IMR-90 (cell line): ENCODE measurements around the gene TLR6. TPM values are rescaled to one million over a fixed set of nuclear protein-coding genes. Genes with fewer than 3 reads are reported as not detected.

Experiments
- ATAC-seq: fragments of 200-7000 bp; cut with Tn5 transposase; 2 replicates; pipeline ENCODE4 v1.9.1; 2020; ENCODE audit warnings: low read depth, mild to moderate bottlenecking, moderate library complexity
- BruUV-seq: library from RNA; stranded (reverse); fragments of 400-500 nt; replicated peaks from 2 replicates; lab custom pipeline; 2021; lab: Mats Ljungman, UMichigan
- CTCF ChIA-PET: fragments of 300-600 bp; formaldehyde crosslinking; extraction: SDS; loops from one replicate; lab custom pipeline; 2021; ENCODE audit warnings: antibody characterized with exemption; lab: Yijun Ruan, JAX
- POLR2A ChIA-PET: fragments of 300-600 bp; sonication (Branson Sonifier 250); formaldehyde crosslinking; loops from one replicate; lab custom pipeline; 2022; ENCODE audit warnings: antibody characterized with exemption; ENCODE audit not compliant: unreplicated experiment; lab: Charles Lee
- DNase-seq: peaks from one replicate; pipeline ENCODE4 v3.0.0; 2013
- H2AFZ ChIP-seq: replicated peaks from 2 replicates; pipeline ENCODE3; 2013; ENCODE audit warnings: low read length, mild to moderate bottlenecking; ENCODE audit not compliant: poor library complexity
- H2AK5ac ChIP-seq: 2 replicates; pipeline ENCODE4 v1.6.1; 2013; ENCODE audit warnings: low read depth, low read length, inconsistent platforms
- H2AK9ac ChIP-seq: replicated peaks from 2 replicates; pipeline ENCODE3; 2013; ENCODE audit warnings: mild to moderate bottlenecking, low read depth, low read length, moderate library complexity; ENCODE audit not compliant: poor library complexity
- H2BK120ac ChIP-seq: 2 replicates; pipeline ENCODE4 v1.6.1; 2013; ENCODE audit warnings: low read depth, low read length, inconsistent platforms
- H2BK15ac ChIP-seq: 3 replicates; pipeline ENCODE4 v1.6.1; 2013; ENCODE audit warnings: low read depth, low read length, inconsistent platforms
- H2BK20ac ChIP-seq: 2 replicates; pipeline ENCODE4 v1.6.1; 2013; ENCODE audit warnings: low read depth, mild to moderate bottlenecking, inconsistent platforms, low read length, moderate library complexity
- H2BK5ac ChIP-seq: 2 replicates; pipeline ENCODE4 v1.6.1; 2013; ENCODE audit warnings: mild to moderate bottlenecking, low read depth, low read length, inconsistent platforms; ENCODE audit not compliant: poor library complexity, severe bottlenecking
- H3K14ac ChIP-seq: replicated peaks from 2 replicates; pipeline ENCODE4 v1.6.1; 2013; ENCODE audit warnings: low read depth, low read length, inconsistent platforms
- H3K18ac ChIP-seq: 2 replicates; pipeline ENCODE4 v1.6.1; 2013; ENCODE audit warnings: low read depth, low read length, control low read depth
- H3K23ac ChIP-seq: 2 replicates; pipeline ENCODE4 v1.6.1; 2013; ENCODE audit warnings: low read depth, low read length, inconsistent platforms
- H3K27ac ChIP-seq: 2 replicates; pipeline ENCODE4 v1.5.1; 2013; ENCODE audit warnings: mild to moderate bottlenecking, control low read depth, low read length; ENCODE audit not compliant: insufficient read depth
- H3K27me3 ChIP-seq: 2 replicates; pipeline ENCODE4 v1.6.1; 2013; ENCODE audit warnings: low read length; ENCODE audit not compliant: control insufficient read depth, insufficient read depth
- H3K36me3 ChIP-seq: 2 replicates; pipeline ENCODE4 v1.6.1; 2013; ENCODE audit warnings: low read length, mixed read lengths; ENCODE audit not compliant: control insufficient read depth, insufficient read depth
- H3K4ac ChIP-seq: 2 replicates; pipeline ENCODE4 v1.6.1; 2013; ENCODE audit warnings: low read depth, low read length, inconsistent platforms
- H3K4me1 ChIP-seq: 2 replicates; pipeline ENCODE4 v1.6.1; 2013; ENCODE audit warnings: low read length, mixed read lengths; ENCODE audit not compliant: control insufficient read depth, insufficient read depth
- H3K4me2 ChIP-seq: 2 replicates; pipeline ENCODE4 v1.6.1; 2013; ENCODE audit warnings: low read depth, mild to moderate bottlenecking, control low read depth, low read length, moderate library complexity
- H3K4me3 ChIP-seq: 2 replicates; pipeline ENCODE4 v1.5.1; 2013; ENCODE audit warnings: low read depth, mild to moderate bottlenecking, control low read depth, low read length, moderate library complexity; ENCODE audit not compliant: insufficient read depth
- H3K56ac ChIP-seq: 2 replicates; pipeline ENCODE4 v1.6.1; 2013; ENCODE audit warnings: low read length, inconsistent platforms; ENCODE audit not compliant: insufficient read depth; ENCODE audit errors: extremely low read depth
- H3K79me1 ChIP-seq, 2 experiments: 2 replicates each; pipeline ENCODE4 v1.6.1; 2013; ENCODE audit warnings: low read length in 2 of 2, inconsistent platforms in 1 of 2, low read depth in 1 of 2
- H3K9ac ChIP-seq: 2 replicates; pipeline ENCODE4 v1.6.1; 2013; ENCODE audit warnings: low read depth, low read length, control low read depth
- H3K9me1 ChIP-seq: 2 replicates; pipeline ENCODE4 v1.6.1; 2013; ENCODE audit warnings: low read length, inconsistent platforms; ENCODE audit not compliant: insufficient read depth
- H3K9me3 ChIP-seq: 2 replicates; pipeline ENCODE4 v1.6.1; 2013; ENCODE audit warnings: low read length; ENCODE audit not compliant: control insufficient read depth, insufficient read depth
- H4K20me1 ChIP-seq: 2 replicates; pipeline ENCODE4 v1.6.1; 2013; ENCODE audit warnings: low read length, inconsistent platforms; ENCODE audit not compliant: insufficient read depth
- H4K5ac ChIP-seq: 2 replicates; pipeline ENCODE4 v1.6.1; 2013; ENCODE audit warnings: mild to moderate bottlenecking, low read depth, low read length, control low read depth
- H4K8ac ChIP-seq, 2 experiments: 2 replicates each; pipeline ENCODE4 v1.6.1; 2013; ENCODE audit warnings: low read depth in 2 of 2, low read length in 2 of 2, control low read depth in 1 of 2, inconsistent platforms in 1 of 2
- H4K91ac ChIP-seq: 2 replicates; pipeline ENCODE4 v1.6.1; 2013; ENCODE audit warnings: low read depth, low read length, inconsistent platforms; ENCODE audit not compliant: insufficient read depth
- BHLHE40 ChIP-seq: fragments of 150-350 bp; IDR thresholded peaks from 2 replicates; pipeline ENCODE4 v1.6.1; 2016; ENCODE audit warnings: mild to moderate bottlenecking, low read depth, low read length
- CEBPB ChIP-seq: IDR thresholded peaks from 2 replicates; pipeline ENCODE4 v1.6.1; 2012; ENCODE audit warnings: low read depth, low read length, improper control_type of control experiment
- CHD1 ChIP-seq: IDR thresholded peaks from 2 replicates; pipeline ENCODE4 v1.6.1; 2012; ENCODE audit warnings: low read depth, low read length, improper control_type of control experiment
- FOS ChIP-seq: fragments of 150-350 bp; IDR thresholded peaks from 2 replicates; pipeline ENCODE4 v1.6.1; 2016; ENCODE audit warnings: low read depth, low read length
- MAFK ChIP-seq: IDR thresholded peaks from 2 replicates; pipeline ENCODE4 v1.6.1; 2012; ENCODE audit warnings: low read depth, low read length, improper control_type of control experiment
- MAZ ChIP-seq: IDR thresholded peaks from 2 replicates; pipeline ENCODE4 v1.6.1; 2012; ENCODE audit warnings: low read depth, mild to moderate bottlenecking, low read length, improper control_type of control experiment, moderate library complexity, borderline replicate concordance
- NFE2L2 ChIP-seq: fragments of 150-350 bp; IDR thresholded peaks from 2 replicates; pipeline ENCODE4 v1.6.1; 2016; ENCODE audit warnings: low read depth, mild to moderate bottlenecking, low read length
- POLR2A ChIP-seq: IDR thresholded peaks from 2 replicates; pipeline ENCODE4 v1.6.1; 2012; ENCODE audit warnings: mild to moderate bottlenecking, low read depth, low read length
- RAD21 ChIP-seq: IDR thresholded peaks from 2 replicates; pipeline ENCODE4 v1.6.1; 2012; ENCODE audit warnings: low read length, improper control_type of control experiment
- RCOR1 ChIP-seq: IDR thresholded peaks from 2 replicates; pipeline ENCODE4 v1.6.1; 2012; ENCODE audit warnings: mild to moderate bottlenecking, low read length, improper control_type of control experiment; ENCODE audit not compliant: insufficient replicate concordance
- RFX5 ChIP-seq: IDR thresholded peaks from 2 replicates; pipeline ENCODE4 v1.8.0; 2012; ENCODE audit warnings: low read depth, mild to moderate bottlenecking, low read length, moderate library complexity
- SMC3 ChIP-seq: fragments of 150-350 bp; IDR thresholded peaks from 2 replicates; pipeline ENCODE4 v1.6.1; 2016; ENCODE audit warnings: low read depth, mild to moderate bottlenecking, antibody characterized with exemption, low read length, moderate library complexity
- dilution Hi-C: fragments of 300-500 bp; cut with HindIII; formaldehyde crosslinking; loops from one replicate; pipeline ENCODE4 v1.14.3; 2018; ENCODE audit warnings: low sequenced_read_pairs; ENCODE audit not compliant: unreplicated experiment
- in situ Hi-C: fragments of 300-500 bp; cut with MboI; formaldehyde crosslinking; loops from 3 replicates; pipeline ENCODE4 v1.14.3; 2019; ENCODE audit warnings: low sequenced_read_pairs, inconsistent platforms, mixed read lengths
- intact Hi-C: fragments of 100-400 bp; cut with micrococcal nuclease; formaldehyde crosslinking; loops from 2 replicates; pipeline ENCODE4 v1.10.0; 2022
- polyA plus RNA-seq, 3 experiments: library from polyadenylated mRNA; depleted of rRNA; stranded (reverse); fragments of >200 nt; gene quantifications; 2 replicates each; pipeline ENCODE4 v1.2.3, GENCODE V29; 2012; ENCODE audit warnings: low replicate concordance in 1 of 3
- total RNA-seq: library from RNA; depleted of rRNA; stranded (reverse); fragments of >200 nt; gene quantifications from 2 replicates; pipeline ENCODE4 v1.2.3, GENCODE V29; 2012
- TF ChIP-seq, protein P1 (sequence below): fragments of 150-350 bp; IDR thresholded peaks from 2 replicates; pipeline ENCODE4 v1.6.1; 2016; ENCODE audit warnings: low read depth, mild to moderate bottlenecking, low read length, moderate library complexity, borderline replicate concordance
- TF ChIP-seq, protein P2 (sequence below): conservative IDR thresholded peaks from 2 replicates; pipeline ENCODE4 v1.5.1; 2012; ENCODE audit warnings: mild to moderate bottlenecking, low read depth, low read length, improper control_type of control experiment
- TF ChIP-seq, protein P3 (sequence below): fragments of 150-350 bp; IDR thresholded peaks from 2 replicates; pipeline ENCODE4 v1.6.1; 2017; ENCODE audit warnings: mild to moderate bottlenecking, antibody characterized with exemption, low read length, low read depth

Gene TLR6
- total and polyA plus RNA-seq, 2 of the 4 experiments (the other 2 are of a cell fraction) = 1.4 to 3.9 TPM

DNA sequence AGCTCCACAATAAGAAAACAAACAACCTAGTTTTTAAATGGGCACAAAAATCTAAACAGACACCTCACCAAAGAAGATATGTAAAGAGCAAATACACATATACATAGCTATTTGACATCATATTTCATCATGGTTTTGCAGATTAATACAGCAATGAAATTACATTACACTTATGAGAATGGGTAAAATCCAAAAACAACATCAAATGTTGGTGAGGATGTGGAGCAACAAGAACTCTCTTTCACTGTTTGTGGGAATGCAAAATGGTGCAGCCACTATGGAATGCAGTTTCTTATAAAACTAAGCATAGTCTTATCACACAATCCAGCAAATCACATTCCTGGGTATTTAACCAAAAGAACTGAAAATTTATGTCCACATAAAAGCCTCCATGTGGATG lies 25.0 kb downstream of the TLR6 start:
- Histone ChIP-seq H3K4ac (no peak overlapping the region), H3K9ac (no peak overlapping the region), H2BK120ac (no peak overlapping the region), H2BK20ac (no peak overlapping the region), H3K27ac (no peak overlapping the region), H4K91ac (no peak overlapping the region), H2BK15ac (no peak overlapping the region), H2BK5ac (no peak overlapping the region), H2AK5ac (no peak overlapping the region), H3K27me3 (no peaks in the 10 kb centered on the region), H2AFZ (no peak overlapping the region), H3K18ac (no peak overlapping the region), H3K36me3 (no peaks in the 10 kb centered on the region), H3K9me3 (peaks cover 9% of the 10 kb centered on the region), H4K5ac (no peak overlapping the region), H4K8ac (no peak overlapping the region), H3K4me3 (no peak overlapping the region), H4K20me1 (no peaks in the 10 kb centered on the region), H3K4me2 (no peak overlapping the region), H3K56ac (no peak overlapping the region), H3K23ac (no peak overlapping the region), H3K4me1 (peaks cover 14% of the 10 kb centered on the region; the same call in 1 of the 2 replicates), H3K79me1 (peaks cover 0 to 7% of the 10 kb centered on the region in 2 experiments; a peak in 1 of 4 replicates), H2AK9ac (no peak overlapping the region), H3K14ac (no peak overlapping the region), H3K9me1 (peaks cover 9% of the 10 kb centered on the region)
- POLR2A ChIA-PET = interaction anchor here (0.6 kb wide), 1 partner anchor 141 kb away, joined by 14 read pairs; no protein-coding TSS in a partner anchor
- CTCF ChIA-PET = interaction anchor here (0.6 to 1.6 kb wide), 2 partner anchors 29 to 59 kb away, joined by 4 to 5 read pairs; no protein-coding TSS in a partner anchor
- DNase-seq (peak; percentile 72), ATAC-seq (peak; percentile 85)
- intact Hi-C loops = no loop called here
- dilution Hi-C loops = no loop called here
- BruUV-seq = no TSS peak
- in situ Hi-C loops = no loop called here
- TF ChIP-seq RCOR1 (no peak), MAZ (no peak), FOS (no peak), CHD1 (no peak), SMC3 (no peak), BHLHE40 (no peak), POLR2A (no peak), NFE2L2 (no peak), RAD21 (no peak), CEBPB (no peak), MAFK (no peak), RFX5 (no peak)
- TF ChIP-seq, protein P1, sequence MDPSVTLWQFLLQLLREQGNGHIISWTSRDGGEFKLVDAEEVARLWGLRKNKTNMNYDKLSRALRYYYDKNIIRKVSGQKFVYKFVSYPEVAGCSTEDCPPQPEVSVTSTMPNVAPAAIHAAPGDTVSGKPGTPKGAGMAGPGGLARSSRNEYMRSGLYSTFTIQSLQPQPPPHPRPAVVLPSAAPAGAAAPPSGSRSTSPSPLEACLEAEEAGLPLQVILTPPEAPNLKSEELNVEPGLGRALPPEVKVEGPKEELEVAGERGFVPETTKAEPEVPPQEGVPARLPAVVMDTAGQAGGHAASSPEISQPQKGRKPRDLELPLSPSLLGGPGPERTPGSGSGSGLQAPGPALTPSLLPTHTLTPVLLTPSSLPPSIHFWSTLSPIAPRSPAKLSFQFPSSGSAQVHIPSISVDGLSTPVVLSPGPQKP = no peak
- TF ChIP-seq, protein P2, sequence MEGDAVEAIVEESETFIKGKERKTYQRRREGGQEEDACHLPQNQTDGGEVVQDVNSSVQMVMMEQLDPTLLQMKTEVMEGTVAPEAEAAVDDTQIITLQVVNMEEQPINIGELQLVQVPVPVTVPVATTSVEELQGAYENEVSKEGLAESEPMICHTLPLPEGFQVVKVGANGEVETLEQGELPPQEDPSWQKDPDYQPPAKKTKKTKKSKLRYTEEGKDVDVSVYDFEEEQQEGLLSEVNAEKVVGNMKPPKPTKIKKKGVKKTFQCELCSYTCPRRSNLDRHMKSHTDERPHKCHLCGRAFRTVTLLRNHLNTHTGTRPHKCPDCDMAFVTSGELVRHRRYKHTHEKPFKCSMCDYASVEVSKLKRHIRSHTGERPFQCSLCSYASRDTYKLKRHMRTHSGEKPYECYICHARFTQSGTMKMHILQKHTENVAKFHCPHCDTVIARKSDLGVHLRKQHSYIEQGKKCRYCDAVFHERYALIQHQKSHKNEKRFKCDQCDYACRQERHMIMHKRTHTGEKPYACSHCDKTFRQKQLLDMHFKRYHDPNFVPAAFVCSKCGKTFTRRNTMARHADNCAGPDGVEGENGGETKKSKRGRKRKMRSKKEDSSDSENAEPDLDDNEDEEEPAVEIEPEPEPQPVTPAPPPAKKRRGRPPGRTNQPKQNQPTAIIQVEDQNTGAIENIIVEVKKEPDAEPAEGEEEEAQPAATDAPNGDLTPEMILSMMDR = no peak
- TF ChIP-seq, protein P3, sequence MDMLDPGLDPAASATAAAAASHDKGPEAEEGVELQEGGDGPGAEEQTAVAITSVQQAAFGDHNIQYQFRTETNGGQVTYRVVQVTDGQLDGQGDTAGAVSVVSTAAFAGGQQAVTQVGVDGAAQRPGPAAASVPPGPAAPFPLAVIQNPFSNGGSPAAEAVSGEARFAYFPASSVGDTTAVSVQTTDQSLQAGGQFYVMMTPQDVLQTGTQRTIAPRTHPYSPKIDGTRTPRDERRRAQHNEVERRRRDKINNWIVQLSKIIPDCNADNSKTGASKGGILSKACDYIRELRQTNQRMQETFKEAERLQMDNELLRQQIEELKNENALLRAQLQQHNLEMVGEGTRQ = no peak
